Loucy (cell line): ENCODE results near the gene NAT14.

Source experiments
- H2AFZ ChIP-seq: fragments of 200-600 bp; sonication (generic); 2 replicates; pipeline ENCODE4 v1.6.0; 2016; ENCODE audit warnings: antibody characterized with exemption, mild to moderate bottlenecking, low read length, moderate library complexity
- H3F3A ChIP-seq: fragments of 200-600 bp; 2 replicates; pipeline ENCODE4 v1.6.0; 2016; ENCODE audit warnings: antibody characterized with exemption, low read depth, mild to moderate bottlenecking
- H3K27me3 ChIP-seq: fragments of 200-600 bp; sonication (generic); 2 replicates; pipeline ENCODE4 v1.6.1; 2014; ENCODE audit warnings: low read length, mild to moderate bottlenecking; ENCODE audit not compliant: insufficient read depth, poor library complexity, severe bottlenecking
- H3K36me3 ChIP-seq: fragments of 200-600 bp; sonication (generic); 2 replicates; pipeline ENCODE4 v1.6.1; 2016; ENCODE audit warnings: low read length; ENCODE audit not compliant: insufficient read depth
- H3K4me1 ChIP-seq: fragments of 200-600 bp; sonication (generic); 2 replicates; pipeline ENCODE4 v1.5.1; 2014; ENCODE audit warnings: low read length, mild to moderate bottlenecking; ENCODE audit not compliant: insufficient read depth, poor library complexity, severe bottlenecking
- H3K4me2 ChIP-seq: fragments of 200-600 bp; sonication (generic); 2 replicates; pipeline ENCODE4 v1.6.0; 2014; ENCODE audit warnings: antibody characterized with exemption, low read length, low read depth, mild to moderate bottlenecking; ENCODE audit not compliant: poor library complexity, severe bottlenecking
- H3K4me3 ChIP-seq: fragments of 200-600 bp; sonication (generic); 2 replicates; pipeline ENCODE4 v1.5.1; 2014; ENCODE audit warnings: low read length, mild to moderate bottlenecking, mixed read lengths; ENCODE audit not compliant: poor library complexity, severe bottlenecking
- H3K79me2 ChIP-seq: fragments of 200-600 bp; sonication (generic); 2 replicates; pipeline ENCODE4 v1.6.1; 2014; ENCODE audit warnings: low read length; ENCODE audit not compliant: insufficient read depth
- H3K9ac ChIP-seq: fragments of 200-600 bp; sonication (generic); 2 replicates; pipeline ENCODE4 v1.6.0; 2014; ENCODE audit warnings: mild to moderate bottlenecking, low read depth, low read length, moderate library complexity; ENCODE audit not compliant: poor library complexity, severe bottlenecking
- H3K9me2 ChIP-seq: fragments of 200-600 bp; sonication (generic); replicated peaks from 2 replicates; pipeline ENCODE4 v1.6.1; 2016; ENCODE audit warnings: low read depth, low read length, mixed read lengths
- H3K9me3 ChIP-seq: fragments of 200-600 bp; sonication (generic); 2 replicates; pipeline ENCODE4 v1.6.1; 2014; ENCODE audit warnings: mild to moderate bottlenecking, antibody characterized with exemption, low read length, low read depth; ENCODE audit not compliant: insufficient read depth
- H4K20me1 ChIP-seq: fragments of 200-600 bp; sonication (generic); 2 replicates; pipeline ENCODE4 v1.6.0; 2014; ENCODE audit warnings: antibody characterized with exemption, low read length, mild to moderate bottlenecking; ENCODE audit not compliant: insufficient read depth, poor library complexity, severe bottlenecking
- CTCF ChIP-seq: fragments of 200-600 bp; sonication (generic); conservative IDR thresholded peaks from 2 replicates; pipeline ENCODE4 v1.5.1; 2014; ENCODE audit warnings: mild to moderate bottlenecking, antibody characterized with exemption, low read length
- EZH2phosphoT487 ChIP-seq: fragments of 200-600 bp; IDR thresholded peaks from 2 replicates; pipeline ENCODE4 v1.6.1; 2018; ENCODE audit warnings: antibody characterized with exemption, mild to moderate bottlenecking, moderate library complexity, borderline replicate concordance

The NAT14 gene

GRCh38 chr19:55474269-55475265 is 10.4 kb upstream of the NAT14 start:
- peaks cover 19% of the 10 kb centered on the region for H3K79me2 ChIP-seq
- H3F3A ChIP-seq = no peaks in the 10 kb centered on the region
- no peak overlapping the region for H3K9ac ChIP-seq
- TF ChIP-seq EZH2phosphoT487 = no peak
- TF ChIP-seq CTCF = no peak
- H2AFZ ChIP-seq = no peak overlapping the region
- H3K4me2 ChIP-seq = peak overlapping the region; percentile 70
- H3K36me3 ChIP-seq = no peaks in the 10 kb centered on the region
- H3K4me1 ChIP-seq = peaks cover 17% of the 10 kb centered on the region
- no peaks in the 10 kb centered on the region for H3K9me3 ChIP-seq
- no peaks in the 10 kb centered on the region for H3K9me2 ChIP-seq
- H4K20me1 ChIP-seq = peaks cover 6% of the 10 kb centered on the region
- no peak overlapping the region for H3K4me3 ChIP-seq
- no peaks in the 10 kb centered on the region for H3K27me3 ChIP-seq

DNA sequence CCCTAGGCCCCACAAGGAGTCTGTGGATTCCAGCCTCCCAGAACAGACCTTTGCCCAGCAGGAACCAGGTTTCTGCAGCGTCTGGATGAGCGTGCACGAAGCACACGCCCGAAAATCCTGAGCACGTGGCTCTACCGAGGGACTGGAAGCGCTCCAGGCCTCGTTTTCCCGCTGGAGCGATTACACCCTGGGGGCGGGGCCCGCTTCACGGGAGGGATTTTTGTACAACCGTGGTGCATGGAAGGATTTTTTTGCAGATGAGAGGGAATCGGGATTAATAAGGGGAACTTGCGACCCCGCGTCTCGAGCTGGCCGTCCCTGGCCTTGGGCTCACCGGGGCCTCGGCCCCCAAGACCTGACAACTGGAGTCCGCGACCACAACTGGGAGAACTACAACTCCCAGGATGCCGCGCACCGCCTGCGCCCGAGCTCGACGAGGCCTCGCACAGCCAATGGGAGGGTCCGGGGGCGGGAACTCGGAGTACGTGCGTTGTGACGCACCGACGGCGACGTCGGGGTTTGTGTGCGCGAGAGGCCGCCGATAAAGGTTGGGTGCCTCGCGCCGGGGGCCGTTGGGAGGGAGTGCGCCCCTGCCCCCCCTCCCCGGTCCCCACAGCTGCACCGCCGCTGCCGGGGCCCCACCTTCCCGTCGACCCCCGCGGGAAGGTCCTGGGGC is 8.8 kb upstream of the NAT14 start, which contains the start of gene ZNF628:
Gene ZNF628 (plus strand): TSS at position 518 of the 676 bp plus-strand sequence. CDS start 3,294 bp downstream, outside the sequence.
- Histone ChIP-seq H2AFZ (peak within 1 kb of the TSS; percentile 94), H4K20me1 (peaks cover 6% of the 10 kb centered on the region), H3K79me2 (peaks cover 19% of the 10 kb centered on the region), H3K4me3 (peak within 1 kb of the TSS; percentile 81), H3F3A (no peaks in the 10 kb centered on the region), H3K36me3 (no peaks in the 10 kb centered on the region), H3K4me1 (peaks cover 17% of the 10 kb centered on the region), H3K27me3 (no peaks in the 10 kb centered on the region), H3K4me2 (peak within 1 kb of the TSS; percentile 80), H3K9me3 (no peaks in the 10 kb centered on the region), H3K9me2 (no peaks in the 10 kb centered on the region), H3K9ac (peak within 1 kb of the TSS; percentile 89)
- TF ChIP-seq EZH2phosphoT487 = no peak
- TF ChIP-seq CTCF = no peak

GRCh38 chr19:55477905-55478304 is 7.1 kb upstream of the NAT14 start:
- no peaks in the 10 kb centered on the region for H3K36me3 ChIP-seq
- peaks cover 19% of the 10 kb centered on the region for H3K79me2 ChIP-seq
- no peaks in the 10 kb centered on the region for H3K9me2 ChIP-seq
- H3K9ac ChIP-seq = peak overlapping the region; percentile 89
- peak overlapping the region; percentile 80 for H3K4me2 ChIP-seq
- no peaks in the 10 kb centered on the region for H3K27me3 ChIP-seq
- no peak overlapping the region for H2AFZ ChIP-seq
- H3K4me3 ChIP-seq = peak overlapping the region; percentile 75
- no peaks in the 10 kb centered on the region for H3F3A ChIP-seq
- no peaks in the 10 kb centered on the region for H3K9me3 ChIP-seq
- TF ChIP-seq CTCF (no peak), EZH2phosphoT487 (no peak)
- H3K4me1 ChIP-seq = peaks cover 17% of the 10 kb centered on the region
- peaks cover 6% of the 10 kb centered on the region for H4K20me1 ChIP-seq
